Left lung (tissue), 10 donors: ENCODE data around the gene CDH4. TPM values are rescaled to one million over a fixed set of nuclear protein-coding genes. Genes with fewer than 3 reads are reported as not detected.

Source experiments
- ATAC-seq: fragments of 200-7000 bp; cut with Tn5 transposase; one replicate; pipeline ENCODE4 v1.9.1; 2020; ENCODE audit warnings: moderate library complexity
- DNase-seq, 4 donors: peaks; one replicate each; pipeline ENCODE4 v3.0.0-alpha.2; 2013 to 2020
- H3K27ac ChIP-seq, 2 donors: fragments of 200-600 bp; sonication (generic) in 1 of 2; one replicate each; pipeline versions ENCODE4 v1.5.0 to v1.8.0; 2020 to 2021
- H3K27me3 ChIP-seq, 2 donors: fragments of 200-600 bp; sonication (generic) in 1 of 2; one replicate each; pipeline versions ENCODE4 v1.5.0 to v1.8.0; 2020 to 2021
- H3K36me3 ChIP-seq, 2 donors: fragments of 200-600 bp; sonication (generic) in 1 of 2; one replicate each; pipeline versions ENCODE4 v1.5.0 to v1.8.0; 2020 to 2021
- H3K4me1 ChIP-seq, 2 donors: fragments of 200-600 bp; one replicate each; pipeline ENCODE4 v1.8.0; 2021
- H3K4me3 ChIP-seq, 2 donors: fragments of 200-600 bp; sonication (generic) in 1 of 2; one replicate each; pipeline versions ENCODE4 v1.5.0 to v1.8.0; 2020 to 2021; ENCODE audit warnings: mild to moderate bottlenecking in 1 of 2
- H3K9me3 ChIP-seq, 2 donors: fragments of 200-600 bp; sonication (generic) in 1 of 2; one replicate each; pipeline versions ENCODE4 v1.5.0 to v1.8.0; 2020 to 2021
- CTCF ChIP-seq, 2 donors: fragments of 200-600 bp; sonication (generic) in 1 of 2; IDR thresholded peaks; one replicate each; pipeline versions ENCODE4 v1.5.0 to v1.8.0; 2021; ENCODE audit warnings: antibody characterized with exemption in 2 of 2
- intact Hi-C, 2 donors: fragments of 100-400 bp; cut with DNase I; formaldehyde crosslinking; loops; one replicate each; pipeline versions ENCODE4 v1.11.2 to v1.14.2; 2022
- polyA plus RNA-seq, 6 donors: library from polyadenylated mRNA; unstranded; fragments of 120-200 nt; gene quantifications; one replicate each; pipeline ENCODE4 v1.2.1, GENCODE V29; 2013; ENCODE audit not compliant: insufficient read length in 6 of 6
- total RNA-seq, 2 donors: library from RNA; stranded (reverse); fragmentation: NEBNext Ultra II Directional; extraction: Animal tissue kit (Norgen Biotek cat#: 25700); gene quantifications; one replicate each; pipeline ENCODE4 v1.2.1, GENCODE V29; 2021
- donor health status: DM: no; HTN: yes; CAD: no.
- donor health status: DM: no; HTN: no; CAD: no.

Gene CDH4
- total and polyA plus RNA-seq, 8 donors, result 0.24 to 10.8 (median 5.1) TPM

DNA sequence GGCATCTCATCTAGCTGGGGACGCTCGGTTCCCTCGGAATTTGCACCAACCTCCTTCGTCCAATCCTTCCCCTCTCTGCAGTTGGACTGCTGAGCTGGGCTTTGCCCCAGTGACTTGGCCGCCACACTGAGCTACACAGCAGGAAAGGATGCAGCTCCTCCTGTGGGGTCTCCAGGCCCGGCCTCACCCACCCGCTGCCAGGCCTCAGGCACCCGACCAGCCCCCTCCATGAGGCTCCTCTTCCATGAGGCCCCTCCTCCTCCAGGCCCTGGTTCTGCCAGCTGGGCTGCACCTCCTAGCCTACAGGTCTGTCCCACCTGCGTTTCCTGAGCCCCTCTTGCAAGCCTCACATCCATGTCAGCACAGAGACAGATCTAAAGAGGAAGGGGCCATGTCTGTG, 443.7 kb downstream of the CDH4 start:
- H3K4me3 ChIP-seq, result no peak overlapping the region
- ATAC-seq, result no peak

GRCh38 chr20:61696181-61696735, 444.2 kb downstream of the CDH4 start:
- Histone ChIP-seq H3K36me3 (no peaks in the 10 kb centered on the region), H3K9me3 (peaks cover 0 to 12% of the 10 kb centered on the region in 2 donors), H3K27me3 (peaks cover 0 to 41% of the 10 kb centered on the region in 2 donors), H3K4me3 (no peak overlapping the region), H3K27ac (no peak overlapping the region), H3K4me1 (no peaks in the 10 kb centered on the region)
- intact Hi-C loops, result no loop called here
- no peak for TF ChIP-seq CTCF (IDR thresholded peaks at IDR 0.05)
- DNase-seq (peak in 1 of 4 donors; percentile 50), ATAC-seq (no peak)

More for the DNA sequence above, 443.7 kb downstream of the CDH4 start:
- peaks cover 0 to 8% of the 10 kb centered on the region in 2 donors for H3K9me3 ChIP-seq
- H3K27ac ChIP-seq, result no peak overlapping the region
- TF ChIP-seq CTCF (IDR thresholded peaks at IDR 0.05), result no peak
- intact Hi-C loops, result no loop called here
- H3K4me1 ChIP-seq, result no peaks in the 10 kb centered on the region
- DNase-seq, result peak in 1 of 4 donors; percentile 37
- peaks cover 0 to 46% of the 10 kb centered on the region in 2 donors for H3K27me3 ChIP-seq
- no peaks in the 10 kb centered on the region for H3K36me3 ChIP-seq

DNA sequence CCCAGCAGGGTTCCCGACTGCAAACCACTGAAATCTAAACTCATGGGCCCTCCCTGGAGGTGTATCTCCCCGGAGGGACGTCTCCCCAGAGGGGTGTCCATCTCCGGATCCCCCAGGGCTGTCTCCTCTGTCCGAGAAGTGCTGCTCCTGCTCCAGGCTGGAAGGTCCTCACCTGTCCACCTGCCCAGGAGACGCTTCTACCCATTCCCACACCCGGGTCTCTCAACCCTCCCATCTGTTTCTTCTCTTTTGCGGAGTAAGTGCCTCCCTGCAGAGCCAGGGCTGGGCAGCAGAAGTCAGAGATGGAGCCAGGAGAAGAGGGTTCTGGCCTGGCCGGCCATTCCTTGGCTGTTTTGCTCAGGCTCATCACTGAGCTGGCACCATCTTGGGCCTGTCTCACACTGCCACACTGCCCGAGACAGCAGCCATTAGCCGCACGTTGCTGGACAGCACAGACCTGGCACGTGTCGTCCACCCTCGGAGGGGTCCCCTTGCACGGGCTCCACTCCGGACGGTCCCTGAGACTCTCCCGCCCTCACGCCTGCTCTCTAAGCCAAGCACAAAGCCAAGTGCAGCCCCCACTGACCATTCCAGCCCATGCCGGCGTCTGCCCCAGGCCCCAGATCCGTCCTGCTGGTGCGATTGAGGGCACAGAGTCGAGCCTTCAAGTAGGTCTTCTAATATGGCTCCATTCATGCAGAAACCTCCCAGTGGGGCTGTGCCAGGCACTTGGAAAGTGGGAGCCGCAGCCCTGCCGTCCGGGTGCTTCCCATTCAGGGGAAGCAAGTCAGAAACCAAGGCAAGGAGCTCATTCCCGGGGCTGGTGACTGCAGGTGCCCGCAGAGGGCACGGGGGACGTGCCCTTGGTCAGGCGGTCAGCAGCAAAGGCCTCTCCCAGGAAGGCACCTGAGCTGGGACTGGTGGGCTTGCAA, 445.9 kb downstream of the CDH4 start:
- Histone ChIP-seq H3K27me3 (peaks cover 0 to 41% of the 10 kb centered on the region in 2 donors), H3K36me3 (no peaks in the 10 kb centered on the region), H3K27ac (no peak overlapping the region), H3K4me1 (no peaks in the 10 kb centered on the region), H3K9me3 (peaks cover 0 to 16% of the 10 kb centered on the region in 2 donors), H3K4me3 (no peak overlapping the region)
- no peak for DNase-seq
- no peak for TF ChIP-seq CTCF (IDR thresholded peaks at IDR 0.05)
- intact Hi-C loops, result no loop called here
- ATAC-seq, result no peak

DNA sequence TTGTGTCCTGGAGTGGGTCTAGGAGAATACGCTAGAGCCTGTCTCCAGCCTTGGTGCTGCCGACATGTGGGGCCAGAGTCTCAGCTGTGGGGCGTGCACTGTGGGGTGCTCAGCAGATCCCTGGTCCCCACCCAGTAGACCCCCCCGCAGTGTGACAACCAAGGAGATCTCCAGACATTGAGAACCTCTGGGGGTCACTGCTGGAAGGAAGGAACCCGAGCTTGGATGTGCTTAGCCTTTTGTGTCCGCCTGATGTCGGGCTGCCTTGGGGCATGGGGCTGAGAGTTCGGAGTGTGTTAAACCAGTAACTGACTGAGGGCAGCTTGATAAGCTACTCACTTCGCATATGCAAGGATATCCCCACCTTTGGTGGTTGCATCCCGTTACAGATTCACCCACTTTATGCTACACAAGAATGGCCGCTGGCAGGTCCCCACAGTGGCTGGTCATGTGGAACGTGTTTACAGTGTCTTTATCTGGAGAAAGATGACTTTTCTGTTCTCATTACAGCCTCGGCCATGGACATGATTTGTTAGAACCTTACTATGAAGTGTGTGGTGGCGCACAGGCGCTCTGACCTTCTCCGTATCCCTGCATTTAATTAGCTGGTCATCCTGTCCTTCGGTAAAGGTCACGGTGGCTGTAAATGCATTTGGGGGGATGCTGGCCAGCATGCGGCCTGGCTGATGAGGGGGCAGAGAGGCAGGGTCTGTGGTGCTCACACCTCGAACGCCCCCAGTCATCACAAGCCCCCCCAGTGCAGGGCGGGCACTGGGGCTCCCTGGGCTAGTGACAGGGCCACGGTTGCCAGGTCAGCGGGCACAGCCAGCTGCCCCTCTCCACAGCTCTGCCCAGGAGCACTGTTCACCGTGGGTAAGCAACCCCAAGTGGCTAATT, 446.8 kb downstream of the CDH4 start:
- Histone ChIP-seq H3K27me3 (peaks cover 0 to 34% of the 10 kb centered on the region in 2 donors), H3K4me1 (no peaks in the 10 kb centered on the region), H3K9me3 (peaks cover 0 to 16% of the 10 kb centered on the region in 2 donors), H3K36me3 (no peaks in the 10 kb centered on the region), H3K4me3 (no peak overlapping the region), H3K27ac (no peak overlapping the region)
- DNase-seq (no peak), ATAC-seq (no peak)
- no peak for TF ChIP-seq CTCF (IDR thresholded peaks at IDR 0.05)
- intact Hi-C loops, result no loop called here
